Vagina (tissue), 2 donors: ENCODE data around the gene AREG.

Experiments
- POLR2A ChIP-seq, 2 donors: fragments of 450-650 bp; IDR thresholded peaks; one replicate each; pipeline ENCODE4 v1.6.1; 2017; ENCODE audit warnings: antibody characterized with exemption in 2 of 2, mild to moderate bottlenecking in 2 of 2, moderate library complexity in 2 of 2
- POLR2AphosphoS5 ChIP-seq, 2 donors: sonication (generic); formaldehyde crosslinking; IDR thresholded peaks; one replicate each; pipeline ENCODE4 v1.9.0; 2017; ENCODE audit warnings: antibody characterized with exemption in 2 of 2, mild to moderate bottlenecking in 2 of 2, low read depth in 1 of 2; ENCODE audit not compliant: insufficient read depth in 1 of 2
- TF ChIP-seq, protein P1 (sequence below), 3 experiments: fragments of 450-650 bp in 2 of 3; fragments of 200-600 bp in 1 of 3; sonication (generic) in 1 of 3; IDR thresholded peaks; one replicate each; pipeline ENCODE4 v1.5.1; 2017 to 2019; ENCODE audit warnings: antibody characterized with exemption in 3 of 3, mild to moderate bottlenecking in 2 of 3, moderate library complexity in 2 of 3

DNA sequence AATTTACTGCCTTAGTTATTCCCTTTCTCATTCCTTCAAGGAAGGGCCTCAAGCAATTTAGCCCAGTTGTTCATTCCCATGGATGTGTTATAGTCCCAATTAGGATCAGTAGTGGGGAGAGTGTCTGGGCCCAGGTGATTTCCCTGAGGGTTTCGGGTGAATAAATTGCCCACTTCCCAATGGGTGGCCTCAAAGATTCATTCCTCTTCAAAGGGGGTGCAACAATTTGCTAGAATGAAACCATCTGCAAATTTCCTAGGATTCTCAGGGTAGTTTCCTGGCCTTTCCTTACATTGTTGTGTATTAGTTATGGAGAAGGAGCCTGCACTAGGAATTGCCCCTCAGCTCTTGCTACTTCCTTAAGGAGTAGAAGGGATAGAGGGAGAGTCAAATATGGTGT lies 6.3 kb upstream of the AREG start:
- no peak for TF ChIP-seq POLR2A (IDR thresholded peaks at IDR 0.05)
- TF ChIP-seq, protein P1, sequence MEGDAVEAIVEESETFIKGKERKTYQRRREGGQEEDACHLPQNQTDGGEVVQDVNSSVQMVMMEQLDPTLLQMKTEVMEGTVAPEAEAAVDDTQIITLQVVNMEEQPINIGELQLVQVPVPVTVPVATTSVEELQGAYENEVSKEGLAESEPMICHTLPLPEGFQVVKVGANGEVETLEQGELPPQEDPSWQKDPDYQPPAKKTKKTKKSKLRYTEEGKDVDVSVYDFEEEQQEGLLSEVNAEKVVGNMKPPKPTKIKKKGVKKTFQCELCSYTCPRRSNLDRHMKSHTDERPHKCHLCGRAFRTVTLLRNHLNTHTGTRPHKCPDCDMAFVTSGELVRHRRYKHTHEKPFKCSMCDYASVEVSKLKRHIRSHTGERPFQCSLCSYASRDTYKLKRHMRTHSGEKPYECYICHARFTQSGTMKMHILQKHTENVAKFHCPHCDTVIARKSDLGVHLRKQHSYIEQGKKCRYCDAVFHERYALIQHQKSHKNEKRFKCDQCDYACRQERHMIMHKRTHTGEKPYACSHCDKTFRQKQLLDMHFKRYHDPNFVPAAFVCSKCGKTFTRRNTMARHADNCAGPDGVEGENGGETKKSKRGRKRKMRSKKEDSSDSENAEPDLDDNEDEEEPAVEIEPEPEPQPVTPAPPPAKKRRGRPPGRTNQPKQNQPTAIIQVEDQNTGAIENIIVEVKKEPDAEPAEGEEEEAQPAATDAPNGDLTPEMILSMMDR (IDR thresholded peaks at IDR 0.05), result no peak
- TF ChIP-seq POLR2AphosphoS5 (IDR thresholded peaks at IDR 0.05; ENCODE audit: insufficient read depth in 1 of 2, low read depth in 1 of 2), result no peak
